HCT116 (cell line): Measurements from ENCODE around the gene FBXO15. TPM values are rescaled to one million over a fixed set of nuclear protein-coding genes. Genes with fewer than 3 reads are reported as not detected.

ENCODE experiments used
- ATAC-seq: fragments of 200-7000 bp; cut with Tn5 transposase; 2 replicates; pipeline ENCODE4 v1.9.1; 2020; ENCODE audit warnings: mild to moderate bottlenecking, moderate library complexity
- BruUV-seq: library from RNA; stranded (reverse); fragments of 400-500 nt; replicated peaks from 2 replicates; lab custom pipeline; 2021; lab: Mats Ljungman, UMichigan
- CTCF ChIA-PET: fragments of 300-600 bp; sonication (Branson Sonifier 250); formaldehyde crosslinking; loops from one replicate; lab custom pipeline; 2021; ENCODE audit warnings: antibody characterized with exemption; lab: Charles Lee
- POLR2A ChIA-PET: fragments of 300-600, 350-600 bp; sonication (Branson Sonifier 250); formaldehyde crosslinking; loops from one replicate; lab custom pipeline; 2021; ENCODE audit warnings: antibody characterized with exemption; lab: Charles Lee
- RAD21 ChIA-PET, 2 experiments: fragments of 300-600 bp; sonication (Branson Sonifier 250); formaldehyde crosslinking; loops; one replicate each; lab custom pipeline; 2023; ENCODE audit warnings: low total read pairs in 2 of 2; ENCODE audit not compliant: uncharacterized antibody in 2 of 2, unreplicated experiment in 2 of 2, low non-redundant PET in 1 of 2; lab: Charles Lee
- DNase-seq: peaks from one replicate; pipeline ENCODE4 v3.0.0-alpha.2; 2010; ENCODE audit warnings: low read depth, low spot score
- H2AFZ ChIP-seq: fragments of 200-600 bp; shearing (Covaris generic), sonication (generic); 2 replicates; pipeline ENCODE4 v1.6.1; 2017; ENCODE audit warnings: low read depth, mixed run types, mixed read lengths, antibody characterized with exemption, low read length; ENCODE audit not compliant: poor library complexity, severe bottlenecking
- H3K27ac ChIP-seq: 2 replicates; pipeline ENCODE4 v1.5.1; 2012; ENCODE audit warnings: low read depth, low read length
- H3K27me3 ChIP-seq: fragments of 200-600 bp; sonication (generic); 2 replicates; pipeline ENCODE4 v1.6.1; 2016; ENCODE audit warnings: mixed run types, low read length, mixed read lengths; ENCODE audit not compliant: insufficient read depth
- H3K36me3 ChIP-seq, 2 experiments: fragments of 200-500 bp in 1 of 2; fragments of 200-600 bp in 1 of 2; sonication (Bioruptor generic) in 1 of 2; sonication (generic) in 1 of 2; 2 replicates each; pipeline versions ENCODE4 v1.5.1 to v1.6.1; 2014 to 2016; ENCODE audit warnings: low read length in 2 of 2, inconsistent platforms in 1 of 2, mixed read lengths in 1 of 2, mixed run types in 1 of 2; ENCODE audit not compliant: insufficient read depth in 2 of 2, control insufficient read depth in 1 of 2
- H3K4me1 ChIP-seq, 2 experiments: fragments of 200-600 bp in 1 of 2; sonication (generic) in 1 of 2; 2 replicates each; pipeline versions ENCODE4 v1.5.1 to v1.6.1; 2012 to 2017; ENCODE audit warnings: low read length in 2 of 2, inconsistent platforms in 1 of 2, mild to moderate bottlenecking in 1 of 2, mixed read lengths in 1 of 2, mixed run types in 1 of 2, moderate library complexity in 1 of 2; ENCODE audit not compliant: insufficient read depth in 2 of 2, control insufficient read depth in 1 of 2
- H3K4me2 ChIP-seq: fragments of 200-600 bp; sonication (generic); 2 replicates; pipeline ENCODE4 v1.6.1; 2017; ENCODE audit warnings: mixed run types, low read length, mixed read lengths
- H3K4me3 ChIP-seq, 2 experiments: fragments of 200-600 bp in 1 of 2; sonication (generic) in 1 of 2; replicated peaks in 1 of 2; 2 replicates each; pipeline ENCODE4 v1.5.1; 2011 to 2016; ENCODE audit warnings: low read length in 2 of 2, control low read depth in 1 of 2, low read depth in 1 of 2, mild to moderate bottlenecking in 1 of 2, mixed read lengths in 1 of 2, mixed run types in 1 of 2
- H3K79me2 ChIP-seq: fragments of 200-600 bp; sonication (generic); 2 replicates; pipeline ENCODE4 v1.6.1; 2017; ENCODE audit warnings: mild to moderate bottlenecking, mixed run types, low read length, moderate library complexity, mixed read lengths; ENCODE audit not compliant: insufficient read depth
- H3K9ac ChIP-seq: fragments of 200-600 bp; sonication (generic); 2 replicates; pipeline ENCODE4 v1.6.1; 2016; ENCODE audit warnings: low read length, mixed read lengths
- H3K9me2 ChIP-seq: fragments of 200-600 bp; sonication (generic), shearing (Covaris generic); 2 replicates; pipeline ENCODE4 v1.6.1; 2017; ENCODE audit warnings: mixed run types, mild to moderate bottlenecking, moderate library complexity; ENCODE audit not compliant: insufficient read depth
- H3K9me3 ChIP-seq, 2 experiments: fragments of 200-500 bp in 1 of 2; fragments of 200-600 bp in 1 of 2; sonication (Bioruptor generic) in 1 of 2; sonication (generic) in 1 of 2; 2 replicates each; pipeline ENCODE4 v1.6.1; 2014 to 2017; ENCODE audit warnings: low read length in 2 of 2, mixed read lengths in 2 of 2, inconsistent platforms in 1 of 2, low read depth in 1 of 2, mild to moderate bottlenecking in 1 of 2, mixed run types in 1 of 2, moderate library complexity in 1 of 2; ENCODE audit not compliant: control insufficient read depth in 1 of 2, insufficient read depth in 1 of 2
- H4K20me1 ChIP-seq: fragments of 200-600 bp; sonication (generic), shearing (Covaris generic); 2 replicates; pipeline ENCODE4 v1.6.1; 2017; ENCODE audit warnings: mixed run types, mild to moderate bottlenecking, moderate library complexity; ENCODE audit not compliant: insufficient read depth
- CEBPB ChIP-seq: IDR thresholded peaks from 2 replicates; pipeline ENCODE4 v1.6.1; 2012; ENCODE audit warnings: low read depth
- EGR1 ChIP-seq: IDR thresholded peaks from 2 replicates; pipeline ENCODE4 v1.6.1; 2012; ENCODE audit warnings: low read depth
- ELF1 ChIP-seq: IDR thresholded peaks from 2 replicates; pipeline ENCODE4 v1.6.1; 2012; ENCODE audit warnings: low read depth, borderline replicate concordance
- EZH2phosphoT487 ChIP-seq: fragments of 200-600 bp; IDR thresholded peaks from 2 replicates; pipeline ENCODE4 v1.6.1; 2018; ENCODE audit warnings: antibody characterized with exemption, borderline replicate concordance
- JUND ChIP-seq: IDR thresholded peaks from 2 replicates; pipeline ENCODE4 v1.6.1; 2012
- POLR2A ChIP-seq: IDR thresholded peaks from 2 replicates; pipeline ENCODE4 v1.7.0; 2011; ENCODE audit warnings: borderline replicate concordance; ENCODE audit not compliant: insufficient read depth, insufficient read length; ENCODE audit errors: extremely low read depth
- RAD21 ChIP-seq: IDR thresholded peaks from 2 replicates; pipeline ENCODE4 v1.6.1; 2012; ENCODE audit warnings: low read depth, mild to moderate bottlenecking
- REST ChIP-seq: IDR thresholded peaks from 2 replicates; pipeline ENCODE4 v1.6.1; 2012; ENCODE audit warnings: low read depth
- SIN3A ChIP-seq: IDR thresholded peaks from 2 replicates; pipeline ENCODE4 v1.6.1; 2012; ENCODE audit warnings: low read depth
- SP1 ChIP-seq: IDR thresholded peaks from 2 replicates; pipeline ENCODE4 v1.6.1; 2012; ENCODE audit warnings: low read depth
- TCF7L2 ChIP-seq: IDR thresholded peaks from 2 replicates; pipeline ENCODE4 v1.7.0; 2011; ENCODE audit warnings: borderline replicate concordance, inconsistent platforms; ENCODE audit not compliant: insufficient read depth, insufficient read length; ENCODE audit errors: extremely low read depth
- ZBTB33 ChIP-seq: IDR thresholded peaks from 2 replicates; pipeline ENCODE4 v1.6.1; 2011; ENCODE audit warnings: mild to moderate bottlenecking, low read length, moderate library complexity; ENCODE audit not compliant: insufficient replicate concordance; ENCODE audit errors: extremely low read depth
- ZFX ChIP-seq: fragments of 450-650 bp; IDR thresholded peaks from 2 replicates; pipeline ENCODE4 v1.6.1; 2017
- intact Hi-C: fragments of 100-400 bp; cut with micrococcal nuclease; formaldehyde crosslinking; loops from 2 replicates; pipeline ENCODE4 v1.10.0; 2022
- total RNA-seq: library from RNA; stranded (reverse); gene quantifications from one replicate; pipeline ENCODE4 v1.2.1, GENCODE V29; 2021; ENCODE audit not compliant: unreplicated experiment
- TF ChIP-seq, protein P1 (sequence below), 3 experiments: fragments of 200-600 bp in 1 of 3; sonication (generic) in 1 of 3; IDR thresholded peaks in 2 of 3; conservative IDR thresholded peaks in 1 of 3; 2 replicates each; pipeline ENCODE4 v1.5.1; 2012 to 2017; ENCODE audit warnings: low read depth in 2 of 3, low read length in 2 of 3, antibody characterized with exemption in 1 of 3, borderline replicate concordance in 1 of 3, control low read depth in 1 of 3, mild to moderate bottlenecking in 1 of 3, mixed read lengths in 1 of 3, mixed run types in 1 of 3, moderate library complexity in 1 of 3; ENCODE audit not compliant: insufficient read depth in 1 of 3
- TF ChIP-seq, protein P2 (sequence below): IDR thresholded peaks from 2 replicates; pipeline ENCODE4 v1.6.1; 2012

FBXO15 gene
- total RNA-seq, 1 experiment from 2014 or later: 1.1 TPM

DNA sequence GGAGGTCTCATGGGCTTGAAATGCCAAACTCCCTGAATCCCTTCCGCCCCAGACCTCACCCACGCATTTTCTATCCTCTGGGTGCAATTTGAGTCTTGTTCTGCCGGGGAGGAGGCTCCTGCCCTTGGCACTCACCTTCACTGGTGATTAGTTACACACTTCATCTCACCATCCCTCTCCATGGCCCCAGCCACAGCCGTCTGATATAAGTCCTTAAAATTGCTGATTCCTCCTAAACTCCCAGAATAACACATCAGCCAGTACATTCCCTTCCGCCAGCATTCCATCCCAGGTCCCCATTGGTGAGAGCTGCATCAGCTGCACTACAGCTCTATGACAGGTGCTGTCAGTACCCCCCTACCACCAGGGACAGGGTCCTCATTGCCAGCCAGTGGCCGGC is 4.6 kb upstream of the FBXO15 start:
- Histone ChIP-seq H3K9me2 (no peaks in the 10 kb centered on the region), H4K20me1 (peaks cover 5% of the 10 kb centered on the region; the same call in 1 of the 2 replicates), H2AFZ (no peak overlapping the region), H3K9ac (no peak overlapping the region), H3K79me2 (peaks cover 86% of the 10 kb centered on the region), H3K4me2 (no peak overlapping the region), H3K4me1 (peaks cover 4 to 18% of the 10 kb centered on the region in 2 experiments; a peak in 3 of 4 replicates), H3K27ac (no peak overlapping the region), H3K4me3 (no peak overlapping the region), H3K9me3 (no peaks in the 10 kb centered on the region), H3K36me3 (peaks cover 11 to 21% of the 10 kb centered on the region in 2 experiments; a peak in 3 of 4 replicates), H3K27me3 (no peaks in the 10 kb centered on the region)
- POLR2A ChIA-PET: no interaction called here
- no peak for ATAC-seq
- RAD21 ChIA-PET: no interaction called here
- no peak for DNase-seq
- TF ChIP-seq, protein P1, sequence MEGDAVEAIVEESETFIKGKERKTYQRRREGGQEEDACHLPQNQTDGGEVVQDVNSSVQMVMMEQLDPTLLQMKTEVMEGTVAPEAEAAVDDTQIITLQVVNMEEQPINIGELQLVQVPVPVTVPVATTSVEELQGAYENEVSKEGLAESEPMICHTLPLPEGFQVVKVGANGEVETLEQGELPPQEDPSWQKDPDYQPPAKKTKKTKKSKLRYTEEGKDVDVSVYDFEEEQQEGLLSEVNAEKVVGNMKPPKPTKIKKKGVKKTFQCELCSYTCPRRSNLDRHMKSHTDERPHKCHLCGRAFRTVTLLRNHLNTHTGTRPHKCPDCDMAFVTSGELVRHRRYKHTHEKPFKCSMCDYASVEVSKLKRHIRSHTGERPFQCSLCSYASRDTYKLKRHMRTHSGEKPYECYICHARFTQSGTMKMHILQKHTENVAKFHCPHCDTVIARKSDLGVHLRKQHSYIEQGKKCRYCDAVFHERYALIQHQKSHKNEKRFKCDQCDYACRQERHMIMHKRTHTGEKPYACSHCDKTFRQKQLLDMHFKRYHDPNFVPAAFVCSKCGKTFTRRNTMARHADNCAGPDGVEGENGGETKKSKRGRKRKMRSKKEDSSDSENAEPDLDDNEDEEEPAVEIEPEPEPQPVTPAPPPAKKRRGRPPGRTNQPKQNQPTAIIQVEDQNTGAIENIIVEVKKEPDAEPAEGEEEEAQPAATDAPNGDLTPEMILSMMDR (IDR thresholded peaks at IDR 0.05 in 2 of 3, conservative IDR thresholded peaks at IDR 0.05 in 1 of 3; ENCODE audit: borderline replicate concordance in 1 of 3, insufficient read depth in 1 of 3, low read depth in 2 of 3, low read length in 2 of 3): no peak
- TF ChIP-seq ZFX (no peak), ELF1 (no peak), POLR2A (no peak), SIN3A (no peak), EGR1 (no peak), RAD21 (no peak), TCF7L2 (no peak), JUND (no peak), ZBTB33 (no peak), SP1 (no peak), CEBPB (no peak), EZH2phosphoT487 (no peak), REST (no peak)
- TF ChIP-seq, protein P2, sequence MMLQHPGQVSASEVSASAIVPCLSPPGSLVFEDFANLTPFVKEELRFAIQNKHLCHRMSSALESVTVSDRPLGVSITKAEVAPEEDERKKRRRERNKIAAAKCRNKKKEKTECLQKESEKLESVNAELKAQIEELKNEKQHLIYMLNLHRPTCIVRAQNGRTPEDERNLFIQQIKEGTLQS: no peak
- CTCF ChIA-PET: no interaction called here
- intact Hi-C loops: no loop called here
- no TSS peak for BruUV-seq
